CD4-positive, alpha-beta T cell (primary cell): ENCODE data around the gene PSME3IP1. TPM values are rescaled to one million over a fixed set of nuclear protein-coding genes. Genes with fewer than 3 reads are reported as not detected.
A peak's percentile ranks its signal among the peaks of the same experiment; 100 is the strongest.
"Not testable (repeated sequence)": the region's sequence is repeated elsewhere in the genome, so short reads cannot be mapped to it uniquely, and the experiment has no call there.

Experiments
- ATAC-seq: fragments of 200-7000 bp; cut with Tn5 transposase; one replicate; pipeline ENCODE4 v1.10.0; 2022; ENCODE audit warnings: mild to moderate bottlenecking; ENCODE audit not compliant: poor library complexity
- CTCF ChIA-PET: fragments of 350-600 bp; sonication (Branson Sonifier 250); formaldehyde crosslinking; loops from one replicate; lab custom pipeline; 2021; ENCODE audit warnings: antibody characterized with exemption, inconsistent platforms; lab: Charles Lee
- POLR2A ChIA-PET: fragments of 350-600 bp; sonication (Branson Sonifier 250); formaldehyde crosslinking; loops from one replicate; lab custom pipeline; 2021; ENCODE audit warnings: antibody characterized with exemption, inconsistent platforms; lab: Charles Lee
- DNase-seq, 14 experiments: peaks; one replicate each; pipeline ENCODE4 v3.0.0-alpha.2; 2013 to 2020; ENCODE audit warnings: mixed read lengths in 2 of 14
- H3K27ac ChIP-seq, 2 donors: one replicate each; pipeline versions ENCODE4 v1.5.1 to v1.7.0; 2013; ENCODE audit warnings: low read length in 2 of 2, low read depth in 1 of 2, mild to moderate bottlenecking in 1 of 2
- H3K27me3 ChIP-seq, 2 experiments: 1 replicate in 1 of 2; 2 replicates in 1 of 2; pipeline versions ENCODE4 v1.6.1 to v1.7.0; 2013; ENCODE audit warnings: low read length in 2 of 2, control low read depth in 1 of 2, mild to moderate bottlenecking in 1 of 2, moderate library complexity in 1 of 2; ENCODE audit not compliant: insufficient read depth in 2 of 2, control insufficient read depth in 1 of 2
- H3K36me3 ChIP-seq: one replicate; pipeline ENCODE4 v1.6.1; 2013; ENCODE audit warnings: low read length, control low read depth; ENCODE audit not compliant: insufficient read depth
- H3K4me1 ChIP-seq: one replicate; pipeline ENCODE4 v1.6.1; 2013; ENCODE audit warnings: low read length, control low read depth; ENCODE audit not compliant: insufficient read depth
- H3K4me3 ChIP-seq: one replicate; pipeline ENCODE4 v1.5.1; 2013; ENCODE audit warnings: mild to moderate bottlenecking, low read length, moderate library complexity
- H3K9me3 ChIP-seq, 2 experiments: 1 replicate in 1 of 2; 2 replicates in 1 of 2; pipeline versions ENCODE4 v1.6.1 to v1.7.0; 2013; ENCODE audit warnings: low read length in 2 of 2, mild to moderate bottlenecking in 2 of 2, control low read depth in 1 of 2, moderate library complexity in 1 of 2; ENCODE audit not compliant: control insufficient read depth in 1 of 2, insufficient read depth in 1 of 2
- H3K27ac Mint-ChIP-seq: one replicate; pipeline ENCODE4 v1.8.0; 2020; ENCODE audit warnings: mixed read lengths
- H3K27me3 Mint-ChIP-seq: one replicate; pipeline ENCODE4 v1.8.0; 2021; ENCODE audit warnings: mixed read lengths
- H3K36me3 Mint-ChIP-seq: one replicate; pipeline ENCODE4 v1.8.0; 2021; ENCODE audit warnings: low read depth, mixed read lengths
- H3K4me1 Mint-ChIP-seq: one replicate; pipeline ENCODE4 v1.8.0; 2021; ENCODE audit warnings: low read depth, mixed read lengths
- H3K4me3 Mint-ChIP-seq: one replicate; pipeline ENCODE4 v1.8.0; 2020; ENCODE audit warnings: mild to moderate bottlenecking, mixed read lengths
- H3K9me3 Mint-ChIP-seq: one replicate; pipeline ENCODE4 v1.8.0; 2020; ENCODE audit warnings: mixed read lengths
- CTCF ChIP-seq: fragments of 200-600 bp; IDR thresholded peaks from one replicate; pipeline ENCODE4 v1.8.0; 2022; ENCODE audit warnings: antibody characterized with exemption, mild to moderate bottlenecking
- intact Hi-C, 2 experiments: fragments of 100-400 bp; cut with DNase I in 1 of 2; cut with micrococcal nuclease in 1 of 2; formaldehyde crosslinking; loops; one replicate each; pipeline versions ENCODE4 v1.15.1 to v1.9.0; 2023 to 2025; cut with DNase I, micrococcal nuclease
- total RNA-seq, 174 experiments: library from RNA in 2 of 174; stranded (reverse) in 2 of 174; gene quantifications; one replicate each; pipeline ENCODE4 v1.2.3 and lab custom pipeline; 2021 to 2026

PSME3IP1 gene
- total RNA-seq, 2 experiments from 2014 or later = 77.1 to 77.9 TPM

GRCh38 chr16:57204675-57205074 lies 18.8 kb upstream of the PSME3IP1 start:
- H3K9me3 ChIP-seq = no peaks in the 10 kb centered on the region
- Mint-ChIP-seq H3K36me3 (peaks cover 63% of the 10 kb centered on the region), H3K27me3 (no peaks in the 10 kb centered on the region), H3K4me1 (peaks cover 6% of the 10 kb centered on the region), H3K4me3 (no peak overlapping the region), H3K9me3 (no peaks in the 10 kb centered on the region), H3K27ac (no peak overlapping the region)
- no peaks in the 10 kb centered on the region for H3K27me3 ChIP-seq
- no peaks in the 10 kb centered on the region for H3K4me1 ChIP-seq
- TF ChIP-seq CTCF = no peak
- peaks cover 50% of the 10 kb centered on the region for H3K36me3 ChIP-seq
- no peak overlapping the region for H3K27ac ChIP-seq
- ATAC-seq (no peak), DNase-seq (no peak)
- intact Hi-C loops = no loop called here
- CTCF ChIA-PET = interaction anchor here (1.3 kb wide), 1 partner anchor 17 kb away, joined by 4 read pairs; no protein-coding TSS in a partner anchor
- no peak overlapping the region for H3K4me3 ChIP-seq
- POLR2A ChIA-PET = no interaction called here

GRCh38 chr16:57203451-57203850 lies 17.6 kb upstream of the PSME3IP1 start:
- Mint-ChIP-seq H3K27me3 (no peaks in the 10 kb centered on the region), H3K4me1 (peaks cover 13% of the 10 kb centered on the region)

GRCh38 chr16:57202095-57202886 lies 16.5 kb upstream of the PSME3IP1 start:
- Mint-ChIP-seq H3K4me1 (peaks cover 14% of the 10 kb centered on the region), H3K36me3 (peaks cover 55% of the 10 kb centered on the region), H3K27ac (no peak overlapping the region), H3K4me3 (no peak overlapping the region), H3K27me3 (no peaks in the 10 kb centered on the region), H3K9me3 (no peaks in the 10 kb centered on the region)
- H3K4me3 ChIP-seq = no peak overlapping the region
- no peak for DNase-seq
- intact Hi-C loops = no loop called here
- peaks cover 30% of the 10 kb centered on the region for H3K36me3 ChIP-seq
- no peak for ATAC-seq
- no peaks in the 10 kb centered on the region for H3K9me3 ChIP-seq
- H3K27me3 ChIP-seq = no peaks in the 10 kb centered on the region
- H3K4me1 ChIP-seq = no peaks in the 10 kb centered on the region
- TF ChIP-seq CTCF = no peak
- ChIA-PET CTCF (no interaction called here), POLR2A (no interaction called here)
- no peak overlapping the region for H3K27ac ChIP-seq

More at GRCh38 chr16:57203451-57203850, 17.6 kb upstream of the PSME3IP1 start:
- H3K4me1 ChIP-seq = no peaks in the 10 kb centered on the region
- H3K9me3 ChIP-seq = no peaks in the 10 kb centered on the region
- no peaks in the 10 kb centered on the region for H3K27me3 ChIP-seq
- H3K36me3 ChIP-seq = peaks cover 40% of the 10 kb centered on the region
- Mint-ChIP-seq H3K4me3 (no peak overlapping the region), H3K36me3 (peaks cover 63% of the 10 kb centered on the region), H3K9me3 (no peaks in the 10 kb centered on the region), H3K27ac (peak overlapping the region; percentile 45)
- CTCF ChIA-PET = no interaction called here
- POLR2A ChIA-PET = no interaction called here
- no peak overlapping the region for H3K4me3 ChIP-seq
- TF ChIP-seq CTCF = no peak
- intact Hi-C loops = no loop called here
- DNase-seq = no peak
- no peak overlapping the region for H3K27ac ChIP-seq
- no peak for ATAC-seq

- H3K27ac Mint-ChIP-seq, CTCF ChIA-PET, H3K4me1 ChIP-seq, H3K27me3 Mint-ChIP-seq, DNase-seq, H3K9me3 Mint-ChIP-seq, H3K4me3 Mint-ChIP-seq, ATAC-seq, H3K27me3 ChIP-seq, H3K9me3 ChIP-seq, H3K27ac ChIP-seq, H3K4me3 ChIP-seq, intact Hi-C loops, POLR2A ChIA-PET: not testable (repeated sequence)
- peaks cover 22% of the 10 kb centered on the region for H3K36me3 ChIP-seq
- H3K4me1 Mint-ChIP-seq = peaks cover 24% of the 10 kb centered on the region
- peaks cover 55% of the 10 kb centered on the region for H3K36me3 Mint-ChIP-seq
Observed at GRCh38 chr16:57200926-57201325, 15.1 kb upstream of the PSME3IP1 start.

- H3K9me3 ChIP-seq, H3K27me3 ChIP-seq, ATAC-seq, H3K4me1 ChIP-seq, H3K27ac ChIP-seq, CTCF ChIA-PET, H3K9me3 Mint-ChIP-seq, H3K27ac Mint-ChIP-seq, H3K27me3 Mint-ChIP-seq, POLR2A ChIA-PET, H3K4me3 ChIP-seq, DNase-seq, H3K4me3 Mint-ChIP-seq, intact Hi-C loops: not testable (repeated sequence)
- peaks cover 49% of the 10 kb centered on the region for H3K36me3 Mint-ChIP-seq
- peaks cover 24% of the 10 kb centered on the region for H3K4me1 Mint-ChIP-seq
- peaks cover 16% of the 10 kb centered on the region for H3K36me3 ChIP-seq
Observed at GRCh38 chr16:57200321-57200720, 14.5 kb upstream of the PSME3IP1 start.
